DND-41 (cell line): ENCODE data around the gene HMG20A.

ENCODE experiments used
- CTCF ChIP-seq: IDR thresholded peaks from 2 replicates; pipeline ENCODE4 v1.5.1; 2012; ENCODE audit warnings: borderline replicate concordance, low read length, moderate library complexity, mild to moderate bottlenecking; ENCODE audit not compliant: poor library complexity, severe bottlenecking; ENCODE audit errors: extremely low read depth
- EZH2 ChIP-seq: IDR thresholded peaks from 3 replicates; pipeline ENCODE4 v1.6.1; 2012; ENCODE audit warnings: borderline replicate concordance, low read depth, mild to moderate bottlenecking, moderate library complexity, low read length, inconsistent platforms; ENCODE audit not compliant: severe bottlenecking

- no peak for TF ChIP-seq CTCF
- TF ChIP-seq EZH2, result no peak
Observed at GRCh38 chr15:77526595-77527163, 106.0 kb downstream of the HMG20A start.
